ENCODE data around the gene TMEM266.

DNA sequence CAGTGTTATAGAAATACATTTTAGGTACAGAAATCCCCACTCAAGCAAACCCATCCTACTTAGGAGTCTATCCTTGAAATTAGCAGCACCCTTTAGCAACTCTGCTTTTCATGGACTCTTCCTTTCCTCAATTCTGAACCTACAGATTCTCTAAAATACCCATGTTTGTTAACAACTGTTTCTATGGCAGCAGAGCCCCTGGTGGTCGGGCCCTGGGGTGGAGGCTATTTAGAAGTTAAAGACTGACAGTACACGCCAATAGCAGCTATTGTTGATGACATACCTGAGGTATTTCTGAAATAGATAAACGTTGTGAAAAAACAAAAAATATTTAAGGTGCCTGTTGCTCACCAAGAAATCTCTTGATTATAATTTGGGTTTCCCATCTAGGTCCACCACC lies 24.2 kb upstream of the TMEM266 start:
- TF ChIP-seq BHLHE40 (IDR thresholded peaks at IDR 0.05; ENCODE audit: low read depth, low read length) = no peak
- TF ChIP-seq RAD21 (IDR thresholded peaks at IDR 0.05; ENCODE audit: low read length) = no peak
- TF ChIP-seq, protein P1, sequence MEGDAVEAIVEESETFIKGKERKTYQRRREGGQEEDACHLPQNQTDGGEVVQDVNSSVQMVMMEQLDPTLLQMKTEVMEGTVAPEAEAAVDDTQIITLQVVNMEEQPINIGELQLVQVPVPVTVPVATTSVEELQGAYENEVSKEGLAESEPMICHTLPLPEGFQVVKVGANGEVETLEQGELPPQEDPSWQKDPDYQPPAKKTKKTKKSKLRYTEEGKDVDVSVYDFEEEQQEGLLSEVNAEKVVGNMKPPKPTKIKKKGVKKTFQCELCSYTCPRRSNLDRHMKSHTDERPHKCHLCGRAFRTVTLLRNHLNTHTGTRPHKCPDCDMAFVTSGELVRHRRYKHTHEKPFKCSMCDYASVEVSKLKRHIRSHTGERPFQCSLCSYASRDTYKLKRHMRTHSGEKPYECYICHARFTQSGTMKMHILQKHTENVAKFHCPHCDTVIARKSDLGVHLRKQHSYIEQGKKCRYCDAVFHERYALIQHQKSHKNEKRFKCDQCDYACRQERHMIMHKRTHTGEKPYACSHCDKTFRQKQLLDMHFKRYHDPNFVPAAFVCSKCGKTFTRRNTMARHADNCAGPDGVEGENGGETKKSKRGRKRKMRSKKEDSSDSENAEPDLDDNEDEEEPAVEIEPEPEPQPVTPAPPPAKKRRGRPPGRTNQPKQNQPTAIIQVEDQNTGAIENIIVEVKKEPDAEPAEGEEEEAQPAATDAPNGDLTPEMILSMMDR (conservative IDR thresholded peaks at IDR 0.05; ENCODE audit: low read depth, low read length) = no peak
- TF ChIP-seq MXI1 (IDR thresholded peaks at IDR 0.05; ENCODE audit: borderline replicate concordance, low read depth, low read length) = no peak
